Measurements from ENCODE around the gene SLIT3.
"Not testable (repeated sequence)": the region's sequence is repeated elsewhere in the genome, so short reads cannot be mapped to it uniquely, and the experiment has no call there.

The SLIT3 gene

DNA sequence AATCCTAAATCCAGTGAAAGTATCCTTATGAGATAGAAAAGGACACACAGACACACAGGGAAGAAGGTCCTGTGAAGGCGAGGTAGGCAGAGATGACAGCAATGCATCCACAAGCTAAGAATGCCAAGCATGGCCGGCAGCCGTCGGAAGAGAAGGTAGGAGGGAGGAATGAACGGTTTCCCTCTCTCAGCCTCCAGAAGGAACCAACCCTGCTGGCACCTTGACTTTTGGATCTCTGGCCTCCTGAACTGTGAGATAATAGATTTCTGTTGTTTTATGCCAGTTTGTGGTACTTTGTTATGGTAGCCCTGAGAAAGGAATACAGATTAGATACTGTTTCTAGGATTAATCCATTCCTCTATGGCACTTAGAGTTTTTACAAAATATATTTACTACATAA lies 645.6 kb downstream of the SLIT3 start:
- DNase-seq: no peak

DNA sequence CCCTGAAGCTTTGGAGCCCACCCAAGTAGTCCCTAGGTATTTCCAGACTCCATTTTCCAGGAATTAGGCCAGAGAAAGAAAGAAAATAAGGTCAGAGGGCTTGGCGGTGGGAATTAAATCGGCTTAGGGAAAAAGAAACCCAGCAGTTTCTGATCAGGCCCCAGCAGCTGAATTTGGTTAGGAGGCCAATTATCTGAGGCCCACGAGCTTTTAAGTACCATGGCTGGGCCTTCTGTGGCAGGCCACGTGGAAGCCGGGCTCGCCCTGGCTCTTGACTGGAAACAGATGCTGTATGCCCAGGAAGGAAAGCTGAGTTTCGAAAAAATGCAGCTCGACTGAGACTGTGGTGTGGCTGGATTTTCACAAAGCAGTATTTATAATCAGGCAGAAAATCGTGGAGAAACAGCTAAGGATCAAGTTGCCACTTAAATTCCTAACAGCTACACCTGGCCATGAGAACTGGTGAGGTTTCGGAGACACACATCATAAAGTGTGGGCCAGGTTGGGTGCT lies 646.7 kb downstream of the SLIT3 start:
- DNase-seq: no peak

DNA sequence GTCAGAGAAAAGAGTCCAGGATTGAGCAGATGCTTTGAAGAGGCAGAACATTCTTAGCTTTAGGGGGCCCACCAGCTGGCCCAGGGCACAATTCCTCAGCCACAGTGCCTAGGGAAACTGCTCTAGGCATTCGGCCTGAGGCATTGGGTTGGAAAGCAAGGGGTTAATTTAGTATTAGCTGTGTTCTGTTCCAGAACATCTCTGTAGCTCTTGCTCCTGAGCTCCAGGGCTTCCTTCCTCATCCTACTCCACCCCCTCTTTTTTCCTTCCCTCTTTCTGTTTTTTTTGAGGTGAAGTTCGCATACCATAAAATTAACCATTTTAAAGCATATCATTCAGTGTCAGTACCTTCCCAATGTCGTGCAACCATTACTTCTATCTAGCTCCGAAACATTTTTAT lies 647.3 kb downstream of the SLIT3 start:
- DNase-seq: no peak

GRCh38 chr5:168651648-168652047 lies 649.3 kb downstream of the SLIT3 start:
- DNase-seq: no peak

DNA sequence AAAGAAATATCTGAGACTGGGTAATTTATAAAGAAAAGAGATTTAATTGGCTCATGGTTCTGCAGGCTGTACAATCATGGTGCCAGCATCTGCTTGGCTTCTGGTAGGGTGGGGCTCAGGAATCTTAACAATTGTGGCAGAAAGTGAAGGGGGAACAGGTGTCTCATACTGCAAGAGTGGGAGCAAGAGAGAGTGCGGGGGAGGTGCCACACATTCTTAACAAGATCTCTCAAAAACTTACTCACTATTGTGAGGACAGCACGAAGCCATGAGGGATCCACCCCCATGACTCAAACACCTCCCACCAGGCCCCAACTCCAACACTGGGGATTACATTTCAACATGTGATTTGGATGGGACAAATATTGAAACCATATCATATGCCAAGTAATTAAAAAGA lies 651.6 kb downstream of the SLIT3 start:
- no peak for DNase-seq

- DNase-seq: no peak
Observed at GRCh38 chr5:168648576-168648975, 652.4 kb downstream of the SLIT3 start.

DNA sequence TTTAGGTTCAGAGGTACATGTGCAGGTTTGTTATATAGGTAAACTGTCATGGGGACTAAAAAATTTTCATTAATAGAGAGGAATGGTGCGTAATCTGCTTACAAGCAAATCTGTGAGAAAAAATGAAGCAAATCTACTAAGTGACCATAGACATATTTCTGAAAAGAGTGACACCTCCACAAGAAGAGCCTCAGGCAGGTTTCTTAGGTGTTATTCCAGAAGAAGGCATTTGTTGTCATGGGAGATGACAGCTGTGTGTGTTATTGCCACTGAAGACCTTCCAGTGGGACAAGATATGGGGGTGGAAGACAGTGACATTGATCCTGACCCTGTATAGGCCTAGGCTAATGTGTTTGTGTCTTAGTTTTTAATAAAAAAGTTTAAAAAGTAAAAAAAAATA lies 652.9 kb downstream of the SLIT3 start:
- no peak for DNase-seq

DNA sequence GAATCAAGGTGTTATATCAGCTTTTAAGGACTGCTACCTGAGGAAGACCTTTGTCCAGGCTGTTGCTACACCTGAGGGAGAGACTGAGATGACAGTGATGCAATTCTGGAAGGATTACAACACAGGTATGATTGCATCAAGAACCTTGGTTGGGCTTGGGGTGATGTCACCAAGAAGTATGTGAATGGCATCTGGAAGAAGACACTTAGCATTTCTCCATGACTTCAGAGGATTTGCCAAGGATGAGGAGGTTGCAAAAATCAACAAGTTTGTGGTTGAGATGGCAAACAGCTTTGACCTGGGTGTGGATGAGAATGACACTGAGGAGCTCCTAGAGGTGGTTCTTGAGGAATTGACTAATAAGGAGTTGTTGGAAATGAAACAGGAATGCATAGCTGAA lies 653.9 kb downstream of the SLIT3 start:
- DNase-seq: no peak

DNA sequence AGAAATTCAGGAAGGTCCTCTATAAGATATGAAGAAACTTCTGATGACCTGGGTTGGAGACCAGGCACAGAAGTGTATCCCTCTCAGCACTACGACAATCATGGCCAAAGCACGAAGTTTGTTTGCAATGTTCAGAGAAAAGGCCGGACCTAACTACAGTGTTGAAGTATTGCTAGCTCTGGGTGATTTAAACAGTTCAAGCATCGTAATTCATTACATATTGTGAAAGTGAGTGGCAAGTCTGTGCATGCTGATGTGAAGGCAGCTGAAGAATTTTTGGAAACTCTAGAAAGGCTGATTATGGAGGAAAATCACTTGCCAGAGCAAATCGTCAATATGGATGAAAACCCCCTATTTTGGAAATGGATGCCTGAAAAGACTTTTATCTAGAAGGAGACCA lies 654.6 kb downstream of the SLIT3 start:
- DNase-seq: no peak

DNA sequence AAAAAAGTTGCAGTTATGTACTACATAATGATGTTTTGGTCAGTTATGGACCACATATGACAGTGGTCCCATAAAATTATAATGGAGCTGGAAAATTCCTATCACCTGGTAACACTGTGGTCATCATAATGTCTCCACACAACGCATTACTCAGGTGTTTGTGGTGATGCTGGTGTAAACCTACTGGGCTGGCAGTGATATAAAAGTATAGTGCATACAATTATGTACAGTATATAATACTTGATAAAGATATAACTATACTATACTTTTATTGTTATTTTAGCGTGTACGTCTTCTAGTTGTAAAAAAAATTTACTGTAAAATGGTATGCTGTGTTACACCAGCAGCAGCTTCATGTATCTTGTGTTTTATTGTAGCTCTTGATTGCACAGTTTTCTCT lies 655.7 kb downstream of the SLIT3 start:
- DNase-seq: no peak

DNA sequence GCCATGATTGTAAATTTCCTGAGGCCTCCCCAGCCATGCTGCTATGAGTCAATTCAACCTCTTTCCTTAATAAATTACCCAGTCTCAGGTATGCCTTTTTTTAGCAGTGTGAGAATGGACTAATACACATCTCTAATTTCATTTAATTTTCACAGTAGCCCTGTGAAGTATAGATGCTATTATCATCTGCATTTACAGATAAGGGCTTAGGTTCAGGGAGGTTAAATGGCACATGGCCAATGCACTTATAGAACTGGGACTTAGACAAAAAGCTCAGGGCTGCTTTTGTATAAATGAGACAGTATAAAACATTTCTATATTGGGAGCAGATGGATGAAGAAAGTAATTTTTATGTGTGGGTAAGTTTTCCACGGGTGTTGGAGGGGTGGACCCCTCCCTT lies 658.9 kb downstream of the SLIT3 start:
- no peak for DNase-seq

- DNase-seq: not testable (repeated sequence)
Observed at GRCh38 chr5:168638846-168639245, 662.1 kb downstream of the SLIT3 start.

- DNase-seq: no peak
Observed at GRCh38 chr5:168637793-168638192, 663.1 kb downstream of the SLIT3 start.

DNA sequence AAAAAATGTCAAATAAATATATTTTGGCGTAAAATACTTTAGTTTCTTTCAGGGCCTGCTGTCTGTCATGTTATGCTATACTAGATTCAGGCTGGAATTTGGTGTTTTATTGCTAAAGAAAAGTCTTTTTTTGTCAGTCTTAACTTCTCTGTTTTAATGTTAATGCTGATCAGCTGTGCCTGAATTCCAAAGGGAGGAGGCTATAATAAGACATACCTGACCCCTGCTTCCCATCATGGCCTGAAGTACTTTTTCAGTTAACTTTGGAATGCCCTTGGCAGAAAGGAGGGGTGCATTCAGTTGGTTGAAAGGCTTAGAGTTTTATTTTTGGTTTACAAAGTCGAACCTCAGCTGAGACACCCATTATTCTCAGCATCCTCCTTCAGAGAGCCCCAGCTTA lies 663.7 kb downstream of the SLIT3 start:
- DNase-seq: no peak

DNA sequence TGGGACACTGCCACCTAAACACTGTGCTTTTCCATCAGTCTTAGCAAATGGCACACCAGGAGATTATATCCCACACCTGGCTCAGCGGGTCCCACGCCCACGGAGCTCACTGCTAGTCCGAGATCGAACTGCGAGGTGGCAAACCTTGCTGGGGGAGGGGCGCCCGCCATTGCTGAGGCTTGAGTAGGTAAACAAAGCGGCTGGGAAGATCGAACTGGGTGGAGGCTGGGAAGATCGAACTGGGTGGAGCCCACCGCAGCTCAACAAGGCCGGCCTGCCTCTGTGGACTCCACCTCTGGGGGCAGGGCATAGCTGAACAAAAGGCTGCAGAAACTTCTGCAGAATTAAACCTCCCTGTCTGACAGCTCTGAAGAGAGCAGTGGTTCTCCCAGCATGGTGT lies 670.0 kb downstream of the SLIT3 start:
- not testable (repeated sequence) for DNase-seq

DNA sequence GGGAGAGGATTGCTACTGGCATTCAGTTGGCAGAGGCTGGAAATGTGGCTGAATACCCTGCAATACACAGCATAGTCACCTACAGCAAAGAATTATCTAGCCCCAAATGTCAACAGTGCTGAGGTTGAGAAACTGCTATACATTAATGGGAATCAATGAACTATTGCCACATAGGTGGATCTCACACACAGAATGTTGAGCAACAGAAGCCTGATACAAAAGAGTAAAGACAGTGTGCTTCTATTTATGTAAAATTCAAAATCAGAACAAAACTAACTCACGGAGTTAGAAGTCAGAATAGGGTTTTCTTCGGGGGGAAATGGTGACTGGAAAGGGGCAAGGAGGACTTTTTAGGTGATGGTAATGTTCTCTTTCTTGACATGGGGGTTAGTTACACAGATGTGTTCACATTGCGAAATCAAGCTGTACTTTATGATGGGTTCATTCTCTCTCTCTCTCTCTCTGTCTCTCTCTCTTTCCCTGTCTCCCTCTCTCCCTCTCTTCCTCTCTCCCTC lies 676.0 kb downstream of the SLIT3 start:
- DNase-seq: no peak

DNA sequence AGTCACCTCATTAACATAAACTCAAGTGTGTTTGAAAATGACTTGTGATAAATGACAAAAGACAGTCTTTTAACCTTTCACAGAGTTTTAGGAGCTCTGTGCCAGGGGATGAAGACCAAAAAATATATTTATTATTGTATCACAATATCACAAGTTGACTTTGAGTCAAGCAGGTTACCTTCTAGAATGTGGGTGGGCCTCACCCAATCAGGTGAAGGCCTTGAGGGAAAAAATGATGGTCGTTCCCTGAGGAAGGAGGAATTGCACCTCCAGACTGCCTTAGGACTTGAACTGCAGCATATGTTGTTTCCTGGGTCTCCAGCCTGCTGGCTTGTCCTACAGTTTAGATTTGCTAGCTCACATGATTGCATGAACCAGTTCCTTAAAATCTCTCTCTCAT lies 680.1 kb downstream of the SLIT3 start:
- DNase-seq: no peak

DNA sequence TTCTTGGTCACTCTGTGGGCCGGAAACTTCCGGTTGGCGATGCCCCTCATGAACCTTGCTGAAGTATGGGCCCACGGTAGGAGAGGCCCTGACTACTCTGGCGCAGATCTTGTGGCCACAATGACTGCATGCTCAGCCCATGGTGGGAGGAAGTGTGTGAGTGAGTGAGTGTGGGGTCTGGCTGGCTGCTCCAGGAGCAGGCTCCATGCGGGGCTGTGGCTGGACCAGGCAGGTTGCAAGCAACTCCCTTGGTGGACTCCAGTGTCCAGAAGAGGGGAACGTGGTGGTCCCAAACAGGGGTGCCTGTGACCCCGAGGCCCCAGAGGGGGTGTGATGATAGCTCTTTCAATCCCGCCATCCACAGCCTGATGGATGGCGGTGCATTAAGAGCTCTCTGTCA lies 686.3 kb downstream of the SLIT3 start:
- DNase-seq: no peak

DNA sequence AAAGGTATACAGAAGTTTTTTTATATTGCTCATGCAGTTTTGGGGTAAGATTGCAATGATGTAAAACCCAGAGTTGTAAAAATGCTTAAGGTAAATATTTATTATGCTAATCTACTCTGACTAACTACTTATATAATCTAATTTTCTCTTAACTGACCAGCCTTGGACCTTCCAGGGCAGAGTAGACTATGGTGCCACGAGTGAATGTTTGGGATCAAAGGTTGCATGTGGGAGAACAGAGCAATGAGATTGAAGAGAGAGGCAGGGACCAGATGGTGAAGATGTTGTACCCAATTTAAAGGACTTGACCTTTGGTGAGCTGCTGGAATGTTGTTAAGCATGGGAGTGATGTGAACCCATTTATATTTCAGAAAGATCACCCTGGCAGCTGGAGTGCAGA lies 686.9 kb downstream of the SLIT3 start:
- DNase-seq: no peak

DNA sequence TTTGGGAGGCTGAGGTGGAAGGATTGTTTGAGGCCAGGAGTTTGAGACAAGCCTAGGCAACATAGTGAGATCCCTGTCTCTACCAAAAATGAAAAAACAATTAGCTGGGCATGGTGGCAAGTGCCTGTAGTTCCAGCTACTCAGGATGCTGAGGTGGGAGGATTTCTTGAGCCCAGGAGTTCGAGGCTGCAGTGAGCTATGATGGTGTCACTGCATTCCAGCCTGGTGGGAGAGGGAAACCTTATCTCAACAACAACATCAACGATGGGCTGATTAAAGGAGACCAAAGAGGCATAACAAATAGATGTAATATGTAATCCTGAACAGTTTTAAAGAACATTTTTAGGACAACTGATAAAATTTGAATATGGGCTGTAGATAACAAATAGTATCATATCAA lies 687.5 kb downstream of the SLIT3 start:
- no peak for DNase-seq

GRCh38 chr5:168612996-168613395 lies 687.9 kb downstream of the SLIT3 start:
- DNase-seq: no peak

DNA sequence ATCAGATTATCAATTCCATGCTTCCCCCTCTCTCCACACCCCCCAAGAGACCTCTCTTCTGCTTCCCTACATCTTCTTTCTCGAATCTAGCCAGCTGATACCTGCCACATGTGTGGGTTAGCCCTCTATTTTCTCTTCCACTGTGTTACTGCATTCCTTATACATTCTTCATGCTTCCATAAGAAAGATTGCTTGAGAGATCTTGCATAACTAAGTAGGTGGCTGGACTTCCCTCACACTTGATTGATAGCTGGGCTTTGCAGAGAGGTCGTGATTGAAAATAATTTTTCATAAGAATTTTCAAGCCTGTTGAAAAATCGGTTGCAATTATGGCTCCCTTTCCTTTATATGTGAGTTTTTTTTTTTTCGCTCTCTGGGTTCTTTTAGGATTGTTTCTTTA lies 688.8 kb downstream of the SLIT3 start:
- no peak for DNase-seq

Measured in 8988T (cell line).